Kidney (tissue), 14 donors: Measurements from ENCODE around the gene SMAP1. TPM values are rescaled to one million over a fixed set of nuclear protein-coding genes. Genes with fewer than 3 reads are reported as not detected.

Source experiments
- DNase-seq, 5 donors: peaks; one replicate each; pipeline ENCODE4 v3.0.0-alpha.2; 2013 to 2020
- FAIRE-seq: peaks from 2 replicates; lab custom pipeline; 2012; peaks lifted over from hg19 to GRCh38; lab: Jason Lieb, UNC
- H3K27ac ChIP-seq, 2 donors: one replicate each; pipeline ENCODE4 v1.7.0; 2013; ENCODE audit warnings: low read depth in 2 of 2, low read length in 2 of 2, inconsistent platforms in 1 of 2
- H3K27me3 ChIP-seq: one replicate; pipeline ENCODE4 v1.7.1; 2013; ENCODE audit warnings: low read length, inconsistent platforms; ENCODE audit not compliant: control insufficient read depth, insufficient read depth
- H3K36me3 ChIP-seq, 3 donors: one replicate each; pipeline versions ENCODE4 v1.7.0 to v1.7.1; 2013; ENCODE audit warnings: low read length in 3 of 3, control low read depth in 1 of 3, inconsistent platforms in 1 of 3; ENCODE audit not compliant: insufficient read depth in 3 of 3, control insufficient read depth in 2 of 3
- H3K4me1 ChIP-seq, 3 donors: one replicate each; pipeline versions ENCODE4 v1.7.0 to v1.7.1; 2013; ENCODE audit warnings: low read length in 3 of 3, inconsistent platforms in 1 of 3, low read depth in 1 of 3; ENCODE audit not compliant: control insufficient read depth in 2 of 3, insufficient read depth in 2 of 3
- H3K4me3 ChIP-seq, 3 donors: one replicate each; pipeline versions ENCODE4 v1.7.0 to v1.8.1; 2013; ENCODE audit warnings: low read length in 3 of 3, control low read depth in 1 of 3, inconsistent platforms in 1 of 3
- H3K9ac ChIP-seq, 3 donors: one replicate each; pipeline versions ENCODE4 v1.7.0 to v1.7.1; 2013; ENCODE audit warnings: low read length in 3 of 3, control low read depth in 1 of 3, inconsistent platforms in 1 of 3
- H3K9me3 ChIP-seq, 3 donors: one replicate each; pipeline versions ENCODE4 v1.7.0 to v1.7.1; 2013; ENCODE audit warnings: low read length in 3 of 3, control low read depth in 1 of 3, inconsistent platforms in 1 of 3; ENCODE audit not compliant: control insufficient read depth in 2 of 3, insufficient read depth in 1 of 3
- intact Hi-C: fragments of 100-400 bp; cut with DNase I; formaldehyde crosslinking; loops from one replicate; pipeline ENCODE4 v1.11.1; 2022
- polyA plus RNA-seq: library from polyadenylated mRNA; stranded (reverse); fragments of 350-450 nt; fragmentation: Illumina TruSeq; extraction: RNeasy Lipid Tissue Mini Kit (QIAGEN cat#74804); gene quantifications from one replicate; pipeline ENCODE4 v1.2.3, GENCODE V29; 2014; ENCODE audit warnings: low read depth, low replicate concordance; ENCODE audit not compliant: insufficient read depth
- total RNA-seq: library from RNA; stranded (reverse); fragmentation: NEBNext Ultra II Directional; extraction: Animal tissue kit (Norgen Biotek cat#: 25700); gene quantifications from one replicate; pipeline ENCODE4 v1.2.1, GENCODE V29; 2021
- TF ChIP-seq, protein P1 (sequence below): IDR thresholded peaks from 3 replicates; pipeline ENCODE4 v1.5.1; 2012; ENCODE audit warnings: mild to moderate bottlenecking, moderate library complexity, borderline replicate concordance; ENCODE audit not compliant: insufficient read depth; ENCODE audit errors: extremely low read depth
- donor health status: control.
- donor health status: control.
- donor health status: control.
- donor health status: control.
- donor health status: control.
- donor health status: DM: yes; HTN: yes; CAD: no.
- donor health status: Normal renal cell carcinoma (clear cell type).

The SMAP1 gene
- total and polyA plus RNA-seq, 2 donors from 2014 or later = 17.7 to 19.4 TPM

DNA sequence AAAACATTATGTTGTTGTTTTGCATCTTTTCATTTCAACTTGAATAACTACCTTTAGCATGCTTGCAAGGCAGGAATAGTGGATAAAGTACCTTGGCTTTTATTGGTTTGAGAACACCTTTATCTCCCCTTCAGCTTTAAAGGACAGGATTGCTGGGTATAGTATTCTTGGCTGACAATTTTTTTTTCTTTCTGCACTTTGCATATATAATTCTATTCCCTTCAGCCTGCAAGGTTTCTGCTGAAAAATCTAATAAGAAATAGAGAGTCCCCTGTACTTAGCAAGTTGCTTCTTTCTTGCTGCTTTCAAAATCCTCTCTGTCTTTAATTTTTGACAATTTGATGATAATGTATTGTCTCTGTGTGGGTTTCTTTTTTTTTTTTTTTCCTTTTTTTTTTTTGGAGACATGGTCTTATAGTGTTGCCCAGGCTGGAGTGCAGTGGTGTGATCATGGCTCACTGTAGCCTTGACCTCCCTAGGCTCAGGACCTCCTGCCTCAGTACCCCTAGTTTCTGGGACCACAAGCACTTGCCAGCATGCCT, 47.1 kb downstream of the SMAP1 start:
- FAIRE-seq (no peak), DNase-seq (no peak)
- no peak overlapping the region for H3K9ac ChIP-seq
- TF ChIP-seq, protein P1, sequence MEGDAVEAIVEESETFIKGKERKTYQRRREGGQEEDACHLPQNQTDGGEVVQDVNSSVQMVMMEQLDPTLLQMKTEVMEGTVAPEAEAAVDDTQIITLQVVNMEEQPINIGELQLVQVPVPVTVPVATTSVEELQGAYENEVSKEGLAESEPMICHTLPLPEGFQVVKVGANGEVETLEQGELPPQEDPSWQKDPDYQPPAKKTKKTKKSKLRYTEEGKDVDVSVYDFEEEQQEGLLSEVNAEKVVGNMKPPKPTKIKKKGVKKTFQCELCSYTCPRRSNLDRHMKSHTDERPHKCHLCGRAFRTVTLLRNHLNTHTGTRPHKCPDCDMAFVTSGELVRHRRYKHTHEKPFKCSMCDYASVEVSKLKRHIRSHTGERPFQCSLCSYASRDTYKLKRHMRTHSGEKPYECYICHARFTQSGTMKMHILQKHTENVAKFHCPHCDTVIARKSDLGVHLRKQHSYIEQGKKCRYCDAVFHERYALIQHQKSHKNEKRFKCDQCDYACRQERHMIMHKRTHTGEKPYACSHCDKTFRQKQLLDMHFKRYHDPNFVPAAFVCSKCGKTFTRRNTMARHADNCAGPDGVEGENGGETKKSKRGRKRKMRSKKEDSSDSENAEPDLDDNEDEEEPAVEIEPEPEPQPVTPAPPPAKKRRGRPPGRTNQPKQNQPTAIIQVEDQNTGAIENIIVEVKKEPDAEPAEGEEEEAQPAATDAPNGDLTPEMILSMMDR = no peak
- no peak overlapping the region for H3K4me3 ChIP-seq
- H3K4me1 ChIP-seq = peaks cover 0 to 2% (median 0%) of the 10 kb centered on the region in 3 donors
- H3K27me3 ChIP-seq = no peaks in the 10 kb centered on the region
- no peak overlapping the region for H3K27ac ChIP-seq
- intact Hi-C loops = no loop called here
- no peaks in the 10 kb centered on the region for H3K36me3 ChIP-seq
- H3K9me3 ChIP-seq = peaks cover 0 to 18% (median 3%) of the 10 kb centered on the region in 3 donors

GRCh38 chr6:70717038-70717801, 49.5 kb downstream of the SMAP1 start:
- DNase-seq (no peak), FAIRE-seq (no peak)
- peaks cover 0 to 18% (median 3%) of the 10 kb centered on the region in 3 donors for H3K9me3 ChIP-seq
- TF ChIP-seq, protein P1 = no peak
- no peak overlapping the region for H3K9ac ChIP-seq
- H3K27me3 ChIP-seq = no peaks in the 10 kb centered on the region
- peaks cover 0 to 2% (median 0%) of the 10 kb centered on the region in 3 donors for H3K4me1 ChIP-seq
- intact Hi-C loops = no loop called here
- H3K36me3 ChIP-seq = no peaks in the 10 kb centered on the region
- no peak overlapping the region for H3K4me3 ChIP-seq
- H3K27ac ChIP-seq = no peak overlapping the region

- no peaks in the 10 kb centered on the region for H3K27me3 ChIP-seq
- intact Hi-C loops = no loop called here
Observed at GRCh38 chr6:70724524-70724923, 56.8 kb downstream of the SMAP1 start.

More at GRCh38 chr6:70724524-70724923, 56.8 kb downstream of the SMAP1 start:
- H3K9me3 ChIP-seq = no peaks in the 10 kb centered on the region
- H3K4me3 ChIP-seq = no peak overlapping the region
- FAIRE-seq (no peak), DNase-seq (no peak)
- H3K27ac ChIP-seq = no peak overlapping the region
- no peaks in the 10 kb centered on the region for H3K4me1 ChIP-seq
- no peaks in the 10 kb centered on the region for H3K36me3 ChIP-seq
- TF ChIP-seq, protein P1 = no peak
- H3K9ac ChIP-seq = no peak overlapping the region
